ENCODE data around the gene SHE.

The SHE gene

DNA sequence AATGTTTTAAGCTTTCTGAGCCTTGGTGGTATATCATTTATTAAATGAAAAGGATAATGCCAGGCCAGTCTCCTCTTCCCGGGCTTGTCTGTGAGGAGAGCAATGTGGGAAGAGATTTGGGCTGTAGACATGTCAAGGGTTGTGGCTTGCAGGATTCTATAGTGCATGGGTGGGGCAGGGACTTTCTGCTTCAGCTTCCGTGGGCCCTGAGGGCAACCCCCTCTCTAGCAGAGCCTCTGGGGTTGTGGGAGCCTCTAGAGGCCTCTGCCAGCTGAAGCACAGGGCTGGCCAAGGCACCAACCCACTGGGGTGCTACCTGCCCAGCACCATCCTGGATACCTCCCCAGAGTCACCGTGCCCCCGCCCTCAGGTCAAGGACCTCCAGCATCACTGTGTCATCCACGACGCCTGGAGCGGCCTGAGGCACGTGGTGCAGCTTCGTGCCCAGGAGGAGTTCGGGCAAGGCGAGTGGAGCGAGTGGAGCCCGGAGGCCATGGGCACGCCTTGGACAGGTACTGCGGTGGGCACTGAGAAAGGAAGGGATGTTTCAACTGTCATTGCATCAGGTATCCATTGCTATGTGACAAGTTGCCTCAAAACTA lies 66.5 kb downstream of the SHE start:
- TF ChIP-seq POLR2AphosphoS5 (IDR thresholded peaks at IDR 0.05; ENCODE audit: low read depth, low read length) (no peak), SIN3A (IDR thresholded peaks at IDR 0.05; ENCODE audit: borderline replicate concordance, insufficient read depth, low read length) (no peak), TAF1 (IDR thresholded peaks at IDR 0.05; ENCODE audit: borderline replicate concordance, insufficient read depth, low read length) (no peak), FOXP2 (optimal IDR thresholded peaks at IDR 0.05; ENCODE audit: borderline replicate concordance, extremely low read depth, extremely low read length, insufficient read depth) (no peak)

DNA sequence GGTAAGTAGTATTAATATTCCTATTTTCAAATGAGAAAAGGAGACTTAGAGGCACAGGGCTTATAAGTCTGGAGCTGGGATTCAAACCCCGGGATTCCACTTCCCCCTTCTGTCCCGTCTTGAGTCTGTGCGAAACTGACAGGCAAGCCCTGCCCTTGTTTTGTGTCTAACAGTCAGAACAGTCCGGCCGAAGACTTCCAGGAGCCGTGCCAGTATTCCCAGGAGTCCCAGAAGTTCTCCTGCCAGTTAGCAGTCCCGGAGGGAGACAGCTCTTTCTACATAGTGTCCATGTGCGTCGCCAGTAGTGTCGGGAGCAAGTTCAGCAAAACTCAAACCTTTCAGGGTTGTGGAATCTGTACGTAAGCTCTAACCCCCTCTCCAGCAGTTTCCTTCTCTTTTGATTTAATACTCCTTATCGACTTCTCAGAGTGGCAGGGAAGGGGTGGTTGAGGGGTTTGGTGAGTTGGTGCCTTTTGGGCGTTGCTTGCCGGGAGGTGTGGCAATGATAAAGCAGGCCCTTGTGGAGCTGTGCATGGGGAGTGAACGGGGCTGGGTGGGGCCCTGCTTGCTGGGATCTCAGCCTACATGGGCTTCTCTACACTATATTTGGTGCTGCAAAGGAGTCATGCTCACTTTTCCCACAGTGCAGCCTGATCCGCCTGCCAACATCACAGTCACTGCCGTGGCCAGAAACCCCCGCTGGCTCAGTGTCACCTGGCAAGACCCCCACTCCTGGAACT lies 67.7 kb downstream of the SHE start:
- TF ChIP-seq SIN3A (IDR thresholded peaks at IDR 0.05; ENCODE audit: borderline replicate concordance, insufficient read depth, low read length) = no peak
- TF ChIP-seq, protein P1, sequence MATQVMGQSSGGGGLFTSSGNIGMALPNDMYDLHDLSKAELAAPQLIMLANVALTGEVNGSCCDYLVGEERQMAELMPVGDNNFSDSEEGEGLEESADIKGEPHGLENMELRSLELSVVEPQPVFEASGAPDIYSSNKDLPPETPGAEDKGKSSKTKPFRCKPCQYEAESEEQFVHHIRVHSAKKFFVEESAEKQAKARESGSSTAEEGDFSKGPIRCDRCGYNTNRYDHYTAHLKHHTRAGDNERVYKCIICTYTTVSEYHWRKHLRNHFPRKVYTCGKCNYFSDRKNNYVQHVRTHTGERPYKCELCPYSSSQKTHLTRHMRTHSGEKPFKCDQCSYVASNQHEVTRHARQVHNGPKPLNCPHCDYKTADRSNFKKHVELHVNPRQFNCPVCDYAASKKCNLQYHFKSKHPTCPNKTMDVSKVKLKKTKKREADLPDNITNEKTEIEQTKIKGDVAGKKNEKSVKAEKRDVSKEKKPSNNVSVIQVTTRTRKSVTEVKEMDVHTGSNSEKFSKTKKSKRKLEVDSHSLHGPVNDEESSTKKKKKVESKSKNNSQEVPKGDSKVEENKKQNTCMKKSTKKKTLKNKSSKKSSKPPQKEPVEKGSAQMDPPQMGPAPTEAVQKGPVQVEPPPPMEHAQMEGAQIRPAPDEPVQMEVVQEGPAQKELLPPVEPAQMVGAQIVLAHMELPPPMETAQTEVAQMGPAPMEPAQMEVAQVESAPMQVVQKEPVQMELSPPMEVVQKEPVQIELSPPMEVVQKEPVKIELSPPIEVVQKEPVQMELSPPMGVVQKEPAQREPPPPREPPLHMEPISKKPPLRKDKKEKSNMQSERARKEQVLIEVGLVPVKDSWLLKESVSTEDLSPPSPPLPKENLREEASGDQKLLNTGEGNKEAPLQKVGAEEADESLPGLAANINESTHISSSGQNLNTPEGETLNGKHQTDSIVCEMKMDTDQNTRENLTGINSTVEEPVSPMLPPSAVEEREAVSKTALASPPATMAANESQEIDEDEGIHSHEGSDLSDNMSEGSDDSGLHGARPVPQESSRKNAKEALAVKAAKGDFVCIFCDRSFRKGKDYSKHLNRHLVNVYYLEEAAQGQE (IDR thresholded peaks at IDR 0.05; ENCODE audit: insufficient read depth in 1 of 2, low read depth in 2 of 2, low read length in 2 of 2) = no peak
- TF ChIP-seq TAF1 (IDR thresholded peaks at IDR 0.05; ENCODE audit: borderline replicate concordance, insufficient read depth, low read length) = no peak
- no peak for TF ChIP-seq POLR2AphosphoS5 (IDR thresholded peaks at IDR 0.05; ENCODE audit: low read depth, low read length)
- no peak for TF ChIP-seq FOXP2 (optimal IDR thresholded peaks at IDR 0.05; ENCODE audit: borderline replicate concordance, extremely low read depth, extremely low read length, insufficient read depth)

DNA sequence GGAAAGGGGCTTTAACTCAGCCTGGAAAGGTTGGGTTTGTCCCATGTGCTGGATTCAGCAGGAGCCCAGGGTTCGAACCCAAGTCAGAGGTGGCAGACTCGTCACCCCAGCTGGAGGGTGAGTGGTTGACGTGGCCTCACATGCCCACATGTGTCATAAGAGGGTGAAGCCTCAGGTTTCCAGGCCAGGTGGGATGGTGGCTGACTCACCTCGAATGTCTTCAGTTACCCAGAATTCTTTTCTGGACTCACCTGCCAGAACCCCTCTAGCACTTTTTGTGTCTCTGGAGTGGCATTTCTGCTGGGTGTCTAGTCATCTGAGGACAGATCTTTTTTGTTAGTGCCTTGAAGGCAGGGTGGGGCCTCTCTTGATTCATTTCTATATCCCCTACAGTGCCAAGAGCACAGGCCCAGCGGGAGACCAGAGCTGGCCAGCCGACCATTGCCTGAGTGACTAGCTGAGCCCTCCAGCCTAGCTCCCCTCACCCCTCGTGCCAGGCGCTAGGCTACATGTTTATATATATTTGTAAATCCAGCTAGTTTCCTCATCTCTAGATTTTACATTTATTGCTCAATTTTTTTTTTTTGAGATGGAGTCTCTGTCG lies 68.9 kb downstream of the SHE start:
- no peak for TF ChIP-seq SIN3A (IDR thresholded peaks at IDR 0.05; ENCODE audit: borderline replicate concordance, insufficient read depth, low read length)
- TF ChIP-seq, protein P1 (IDR thresholded peaks at IDR 0.05; ENCODE audit: insufficient read depth in 1 of 2, low read depth in 2 of 2, low read length in 2 of 2) = no peak
- TF ChIP-seq FOXP2 (optimal IDR thresholded peaks at IDR 0.05; ENCODE audit: borderline replicate concordance, extremely low read depth, extremely low read length, insufficient read depth) = no peak
- no peak for TF ChIP-seq POLR2AphosphoS5 (IDR thresholded peaks at IDR 0.05; ENCODE audit: low read depth, low read length)
- TF ChIP-seq TAF1 (IDR thresholded peaks at IDR 0.05; ENCODE audit: borderline replicate concordance, insufficient read depth, low read length) = no peak

DNA sequence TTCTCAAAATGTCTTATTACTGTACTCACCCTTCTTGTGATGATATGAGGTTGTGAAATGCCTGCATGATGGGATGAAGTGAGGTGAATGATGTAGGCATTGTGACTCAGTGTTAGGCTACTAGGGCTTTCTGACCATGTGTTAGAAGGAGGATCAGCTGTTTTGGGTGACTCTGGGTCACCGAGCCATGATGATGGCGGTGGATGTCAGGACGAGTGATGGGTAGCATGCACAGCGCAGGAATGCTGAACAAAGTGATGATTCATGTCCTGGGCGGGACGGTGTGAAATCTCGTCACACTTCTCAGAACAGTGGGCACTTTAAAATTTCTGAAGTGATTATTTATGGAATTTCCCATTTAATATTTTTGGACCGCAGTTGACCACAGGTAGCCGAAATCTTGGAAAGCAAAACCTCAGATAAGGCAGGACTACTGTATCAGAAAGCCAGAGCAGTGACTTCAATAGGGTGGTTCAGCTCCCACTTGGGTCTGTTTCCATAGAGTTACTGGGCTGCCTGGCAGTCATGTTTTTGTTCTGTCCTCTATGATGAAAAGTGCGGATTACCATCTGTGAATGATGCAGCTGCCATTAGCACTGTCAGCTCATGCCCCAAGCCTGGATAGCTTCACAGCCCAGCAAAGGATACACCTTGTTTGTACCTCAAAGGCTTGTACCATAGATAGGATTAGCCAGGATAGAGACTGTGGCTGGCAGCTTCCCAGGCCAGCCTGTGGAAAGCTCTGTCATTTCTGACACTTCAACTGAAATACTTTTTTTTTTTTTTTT lies 70.4 kb downstream of the SHE start:
- TF ChIP-seq TAF1 (IDR thresholded peaks at IDR 0.05; ENCODE audit: borderline replicate concordance, insufficient read depth, low read length) = no peak
- no peak for TF ChIP-seq FOXP2 (optimal IDR thresholded peaks at IDR 0.05; ENCODE audit: borderline replicate concordance, extremely low read depth, extremely low read length, insufficient read depth)
- TF ChIP-seq, protein P1 (IDR thresholded peaks at IDR 0.05; ENCODE audit: insufficient read depth in 1 of 2, low read depth in 2 of 2, low read length in 2 of 2) = no peak
- no peak for TF ChIP-seq POLR2AphosphoS5 (IDR thresholded peaks at IDR 0.05; ENCODE audit: low read depth, low read length)
- no peak for TF ChIP-seq SIN3A (IDR thresholded peaks at IDR 0.05; ENCODE audit: borderline replicate concordance, insufficient read depth, low read length)

DNA sequence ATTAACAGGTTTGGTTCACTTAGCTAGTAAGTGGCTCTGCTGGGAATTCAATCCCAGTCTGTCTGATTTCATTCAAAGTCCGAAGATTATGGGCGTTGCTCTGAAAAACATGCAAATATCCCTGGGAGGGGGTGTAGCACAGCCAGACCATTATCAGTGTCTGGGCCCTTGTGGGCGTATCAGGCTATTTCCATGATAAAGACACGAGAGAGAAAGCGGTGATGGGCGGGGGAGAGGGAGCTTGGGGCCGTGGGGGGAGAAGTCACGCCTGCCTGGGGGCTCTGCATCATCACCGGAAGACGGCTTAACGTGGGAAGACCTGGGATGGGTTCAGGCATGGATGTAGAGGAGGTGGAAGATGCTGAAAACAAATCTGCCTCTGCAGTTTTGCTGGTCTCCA lies 71.3 kb downstream of the SHE start:
- TF ChIP-seq SIN3A (IDR thresholded peaks at IDR 0.05; ENCODE audit: borderline replicate concordance, insufficient read depth, low read length) (no peak), FOXP2 (optimal IDR thresholded peaks at IDR 0.05; ENCODE audit: borderline replicate concordance, extremely low read depth, extremely low read length, insufficient read depth) (no peak), TAF1 (IDR thresholded peaks at IDR 0.05; ENCODE audit: borderline replicate concordance, insufficient read depth, low read length) (no peak), POLR2AphosphoS5 (IDR thresholded peaks at IDR 0.05; ENCODE audit: low read depth, low read length) (no peak)
- TF ChIP-seq, protein P1 (IDR thresholded peaks at IDR 0.05; ENCODE audit: insufficient read depth in 1 of 2, low read depth in 2 of 2, low read length in 2 of 2) = no peak
